IMR-90 (cell line): ENCODE data around the gene MYO9B. TPM values are rescaled to one million over a fixed set of nuclear protein-coding genes. Genes with fewer than 3 reads are reported as not detected.

ENCODE experiments used
- ATAC-seq: fragments of 200-7000 bp; cut with Tn5 transposase; 2 replicates; pipeline ENCODE4 v1.9.1; 2020; ENCODE audit warnings: low read depth, mild to moderate bottlenecking, moderate library complexity
- BruUV-seq: library from RNA; stranded (reverse); fragments of 400-500 nt; replicated peaks from 2 replicates; lab custom pipeline; 2021; lab: Mats Ljungman, UMichigan
- CTCF ChIA-PET: fragments of 300-600 bp; formaldehyde crosslinking; extraction: SDS; loops from one replicate; lab custom pipeline; 2021; ENCODE audit warnings: antibody characterized with exemption; lab: Yijun Ruan, JAX
- POLR2A ChIA-PET: fragments of 300-600 bp; sonication (Branson Sonifier 250); formaldehyde crosslinking; loops from one replicate; lab custom pipeline; 2022; ENCODE audit warnings: antibody characterized with exemption; ENCODE audit not compliant: unreplicated experiment; lab: Charles Lee
- DNase-seq: peaks from one replicate; pipeline ENCODE4 v3.0.0; 2013
- H2AFZ ChIP-seq: replicated peaks from 2 replicates; pipeline ENCODE3; 2013; ENCODE audit warnings: low read length, mild to moderate bottlenecking; ENCODE audit not compliant: poor library complexity
- H2AK5ac ChIP-seq: 2 replicates; pipeline ENCODE4 v1.6.1; 2013; ENCODE audit warnings: low read depth, low read length, inconsistent platforms
- H2AK9ac ChIP-seq: replicated peaks from 2 replicates; pipeline ENCODE3; 2013; ENCODE audit warnings: mild to moderate bottlenecking, low read depth, low read length, moderate library complexity; ENCODE audit not compliant: poor library complexity
- H2BK120ac ChIP-seq: 2 replicates; pipeline ENCODE4 v1.6.1; 2013; ENCODE audit warnings: low read depth, low read length, inconsistent platforms
- H2BK15ac ChIP-seq: 3 replicates; pipeline ENCODE4 v1.6.1; 2013; ENCODE audit warnings: low read depth, low read length, inconsistent platforms
- H2BK20ac ChIP-seq: 2 replicates; pipeline ENCODE4 v1.6.1; 2013; ENCODE audit warnings: low read depth, mild to moderate bottlenecking, inconsistent platforms, low read length, moderate library complexity
- H2BK5ac ChIP-seq: 2 replicates; pipeline ENCODE4 v1.6.1; 2013; ENCODE audit warnings: mild to moderate bottlenecking, low read depth, low read length, inconsistent platforms; ENCODE audit not compliant: poor library complexity, severe bottlenecking
- H3K14ac ChIP-seq: replicated peaks from 2 replicates; pipeline ENCODE4 v1.6.1; 2013; ENCODE audit warnings: low read depth, low read length, inconsistent platforms
- H3K18ac ChIP-seq: 2 replicates; pipeline ENCODE4 v1.6.1; 2013; ENCODE audit warnings: low read depth, low read length, control low read depth
- H3K23ac ChIP-seq: 2 replicates; pipeline ENCODE4 v1.6.1; 2013; ENCODE audit warnings: low read depth, low read length, inconsistent platforms
- H3K27ac ChIP-seq: 2 replicates; pipeline ENCODE4 v1.5.1; 2013; ENCODE audit warnings: mild to moderate bottlenecking, control low read depth, low read length; ENCODE audit not compliant: insufficient read depth
- H3K27me3 ChIP-seq: 2 replicates; pipeline ENCODE4 v1.6.1; 2013; ENCODE audit warnings: low read length; ENCODE audit not compliant: control insufficient read depth, insufficient read depth
- H3K36me3 ChIP-seq: 2 replicates; pipeline ENCODE4 v1.6.1; 2013; ENCODE audit warnings: low read length, mixed read lengths; ENCODE audit not compliant: control insufficient read depth, insufficient read depth
- H3K4ac ChIP-seq: 2 replicates; pipeline ENCODE4 v1.6.1; 2013; ENCODE audit warnings: low read depth, low read length, inconsistent platforms
- H3K4me1 ChIP-seq: 2 replicates; pipeline ENCODE4 v1.6.1; 2013; ENCODE audit warnings: low read length, mixed read lengths; ENCODE audit not compliant: control insufficient read depth, insufficient read depth
- H3K4me2 ChIP-seq: 2 replicates; pipeline ENCODE4 v1.6.1; 2013; ENCODE audit warnings: low read depth, mild to moderate bottlenecking, control low read depth, low read length, moderate library complexity
- H3K4me3 ChIP-seq: 2 replicates; pipeline ENCODE4 v1.5.1; 2013; ENCODE audit warnings: low read depth, mild to moderate bottlenecking, control low read depth, low read length, moderate library complexity; ENCODE audit not compliant: insufficient read depth
- H3K56ac ChIP-seq: 2 replicates; pipeline ENCODE4 v1.6.1; 2013; ENCODE audit warnings: low read length, inconsistent platforms; ENCODE audit not compliant: insufficient read depth; ENCODE audit errors: extremely low read depth
- H3K79me1 ChIP-seq, 2 experiments: 2 replicates each; pipeline ENCODE4 v1.6.1; 2013; ENCODE audit warnings: low read length in 2 of 2, inconsistent platforms in 1 of 2, low read depth in 1 of 2
- H3K9ac ChIP-seq: 2 replicates; pipeline ENCODE4 v1.6.1; 2013; ENCODE audit warnings: low read depth, low read length, control low read depth
- H3K9me1 ChIP-seq: 2 replicates; pipeline ENCODE4 v1.6.1; 2013; ENCODE audit warnings: low read length, inconsistent platforms; ENCODE audit not compliant: insufficient read depth
- H3K9me3 ChIP-seq: 2 replicates; pipeline ENCODE4 v1.6.1; 2013; ENCODE audit warnings: low read length; ENCODE audit not compliant: control insufficient read depth, insufficient read depth
- H4K20me1 ChIP-seq: 2 replicates; pipeline ENCODE4 v1.6.1; 2013; ENCODE audit warnings: low read length, inconsistent platforms; ENCODE audit not compliant: insufficient read depth
- H4K5ac ChIP-seq: 2 replicates; pipeline ENCODE4 v1.6.1; 2013; ENCODE audit warnings: mild to moderate bottlenecking, low read depth, low read length, control low read depth
- H4K8ac ChIP-seq, 2 experiments: 2 replicates each; pipeline ENCODE4 v1.6.1; 2013; ENCODE audit warnings: low read depth in 2 of 2, low read length in 2 of 2, control low read depth in 1 of 2, inconsistent platforms in 1 of 2
- H4K91ac ChIP-seq: 2 replicates; pipeline ENCODE4 v1.6.1; 2013; ENCODE audit warnings: low read depth, low read length, inconsistent platforms; ENCODE audit not compliant: insufficient read depth
- BHLHE40 ChIP-seq: fragments of 150-350 bp; IDR thresholded peaks from 2 replicates; pipeline ENCODE4 v1.6.1; 2016; ENCODE audit warnings: mild to moderate bottlenecking, low read depth, low read length
- CEBPB ChIP-seq: IDR thresholded peaks from 2 replicates; pipeline ENCODE4 v1.6.1; 2012; ENCODE audit warnings: low read depth, low read length, improper control_type of control experiment
- CHD1 ChIP-seq: IDR thresholded peaks from 2 replicates; pipeline ENCODE4 v1.6.1; 2012; ENCODE audit warnings: low read depth, low read length, improper control_type of control experiment
- CTCF ChIP-seq: conservative IDR thresholded peaks from 2 replicates; pipeline ENCODE4 v1.5.1; 2012; ENCODE audit warnings: mild to moderate bottlenecking, low read depth, low read length, improper control_type of control experiment
- ELK1 ChIP-seq: fragments of 150-350 bp; IDR thresholded peaks from 2 replicates; pipeline ENCODE4 v1.6.1; 2016; ENCODE audit warnings: low read depth, mild to moderate bottlenecking, low read length, moderate library complexity, borderline replicate concordance
- FOS ChIP-seq: fragments of 150-350 bp; IDR thresholded peaks from 2 replicates; pipeline ENCODE4 v1.6.1; 2016; ENCODE audit warnings: low read depth, low read length
- MAFK ChIP-seq: IDR thresholded peaks from 2 replicates; pipeline ENCODE4 v1.6.1; 2012; ENCODE audit warnings: low read depth, low read length, improper control_type of control experiment
- MAZ ChIP-seq: IDR thresholded peaks from 2 replicates; pipeline ENCODE4 v1.6.1; 2012; ENCODE audit warnings: low read depth, mild to moderate bottlenecking, low read length, improper control_type of control experiment, moderate library complexity, borderline replicate concordance
- MXI1 ChIP-seq: IDR thresholded peaks from 2 replicates; pipeline ENCODE4 v1.6.1; 2012; ENCODE audit warnings: low read depth, mild to moderate bottlenecking, low read length, moderate library complexity, borderline replicate concordance
- NFE2L2 ChIP-seq: fragments of 150-350 bp; IDR thresholded peaks from 2 replicates; pipeline ENCODE4 v1.6.1; 2016; ENCODE audit warnings: low read depth, mild to moderate bottlenecking, low read length
- POLR2A ChIP-seq: IDR thresholded peaks from 2 replicates; pipeline ENCODE4 v1.6.1; 2012; ENCODE audit warnings: mild to moderate bottlenecking, low read depth, low read length
- RAD21 ChIP-seq: IDR thresholded peaks from 2 replicates; pipeline ENCODE4 v1.6.1; 2012; ENCODE audit warnings: low read length, improper control_type of control experiment
- RCOR1 ChIP-seq: IDR thresholded peaks from 2 replicates; pipeline ENCODE4 v1.6.1; 2012; ENCODE audit warnings: mild to moderate bottlenecking, low read length, improper control_type of control experiment; ENCODE audit not compliant: insufficient replicate concordance
- RFX5 ChIP-seq: IDR thresholded peaks from 2 replicates; pipeline ENCODE4 v1.8.0; 2012; ENCODE audit warnings: low read depth, mild to moderate bottlenecking, low read length, moderate library complexity
- SMC3 ChIP-seq: fragments of 150-350 bp; IDR thresholded peaks from 2 replicates; pipeline ENCODE4 v1.6.1; 2016; ENCODE audit warnings: low read depth, mild to moderate bottlenecking, antibody characterized with exemption, low read length, moderate library complexity
- USF2 ChIP-seq: fragments of 150-350 bp; IDR thresholded peaks from 2 replicates; pipeline ENCODE4 v1.6.1; 2017; ENCODE audit warnings: mild to moderate bottlenecking, antibody characterized with exemption, low read length, low read depth
- WGBS, 2 experiments: methylation state at CpG; one replicate each; pipeline versions ENCODE4 v1.1.5 to v1.1.7; 2013; ENCODE audit warnings: missing lambda C conversion rate in 2 of 2; ENCODE audit not compliant: insufficient read length in 1 of 2; ENCODE audit errors: extremely low coverage in 2 of 2; 5-methylcytosine and 5-hydroxymethylcytosine counted together
- dilution Hi-C: fragments of 300-500 bp; cut with HindIII; formaldehyde crosslinking; loops from one replicate; pipeline ENCODE4 v1.14.3; 2018; ENCODE audit warnings: low sequenced_read_pairs; ENCODE audit not compliant: unreplicated experiment
- in situ Hi-C: fragments of 300-500 bp; cut with MboI; formaldehyde crosslinking; loops from 3 replicates; pipeline ENCODE4 v1.14.3; 2019; ENCODE audit warnings: low sequenced_read_pairs, inconsistent platforms, mixed read lengths
- intact Hi-C: fragments of 100-400 bp; cut with micrococcal nuclease; formaldehyde crosslinking; loops from 2 replicates; pipeline ENCODE4 v1.10.0; 2022
- polyA plus RNA-seq, 3 experiments: library from polyadenylated mRNA; depleted of rRNA; stranded (reverse); fragments of >200 nt; gene quantifications; 2 replicates each; pipeline ENCODE4 v1.2.3, GENCODE V29; 2012; ENCODE audit warnings: low replicate concordance in 1 of 3
- total RNA-seq: library from RNA; depleted of rRNA; stranded (reverse); fragments of >200 nt; gene quantifications from 2 replicates; pipeline ENCODE4 v1.2.3, GENCODE V29; 2012

MYO9B gene
- total and polyA plus RNA-seq, 2 of the 4 experiments (the other 2 are of a cell fraction): 61.8 to 77.8 TPM

DNA sequence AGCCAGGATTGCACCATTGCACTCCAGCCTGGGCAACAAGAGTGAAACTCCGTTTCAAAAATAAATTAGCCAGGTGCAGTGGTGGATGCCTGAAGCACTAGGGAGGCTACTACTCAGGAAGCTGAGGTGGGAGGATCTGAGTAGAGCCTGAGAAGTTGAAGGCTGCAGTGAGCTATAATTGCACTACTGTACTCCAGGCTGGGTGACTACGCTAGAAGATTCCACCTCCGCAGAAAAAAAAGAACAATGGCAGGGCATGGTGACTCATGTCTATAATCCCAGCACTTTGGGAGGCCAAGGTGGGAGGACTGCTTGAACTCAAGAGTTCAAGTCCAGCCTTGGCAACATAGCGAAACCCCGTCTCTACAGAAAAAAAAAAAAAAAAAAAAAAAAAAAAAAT is 20.8 kb upstream of the MYO9B start:
- Histone ChIP-seq H3K4me2 (no peak overlapping the region), H2BK15ac (no peak overlapping the region), H3K18ac (no peak overlapping the region), H3K9me3 (peaks cover 17% of the 10 kb centered on the region), H4K20me1 (no peaks in the 10 kb centered on the region), H3K4me1 (peaks cover 2% of the 10 kb centered on the region; the same call in 1 of the 2 replicates), H2BK5ac (no peak overlapping the region), H3K79me1 (peaks cover 0 to 11% of the 10 kb centered on the region in 2 experiments; a peak in 1 of 4 replicates), H3K4me3 (no peak overlapping the region), H3K9ac (no peak overlapping the region), H2AK9ac (no peak overlapping the region), H3K27me3 (no peaks in the 10 kb centered on the region), H4K5ac (no peak overlapping the region), H3K23ac (no peak overlapping the region), H2BK120ac (no peak overlapping the region), H3K36me3 (peaks cover 31% of the 10 kb centered on the region), H4K8ac (no peak overlapping the region), H2AK5ac (no peak overlapping the region), H2AFZ (no peak overlapping the region), H2BK20ac (no peak overlapping the region), H3K4ac (no peak overlapping the region), H3K56ac (no peak overlapping the region), H3K14ac (no peak overlapping the region), H4K91ac (no peak overlapping the region), H3K27ac (no peak overlapping the region), H3K9me1 (peaks cover 5% of the 10 kb centered on the region; the same call in 1 of the 2 replicates)
- dilution Hi-C loops (no loop called here), intact Hi-C loops (no loop called here), in situ Hi-C loops (loop anchor here (5.0 kb wide), 1 partner anchor 282 kb away; no protein-coding TSS in a partner anchor)
- 100% methylated on average over 3 of the region's 5 CpGs; no CpG with 5 or more reads in 1 of the 2 experiments for WGBS, 2 experiments
- TF ChIP-seq RCOR1 (no peak), CEBPB (no peak), CHD1 (no peak), MAZ (no peak), MXI1 (no peak), POLR2A (no peak), SMC3 (no peak), CTCF (no peak), NFE2L2 (no peak), MAFK (no peak), RAD21 (no peak), ELK1 (no peak), FOS (no peak), RFX5 (no peak), USF2 (no peak), BHLHE40 (no peak)
- BruUV-seq: no TSS peak
- ChIA-PET CTCF (no interaction called here), POLR2A (no interaction called here)
- ATAC-seq (no peak), DNase-seq (no peak)
